Endothelial cell of umbilical vein (primary cell): ENCODE data around the gene MED13.

Source experiments
- CTCF ChIP-seq, 2 donors: IDR thresholded peaks; 1 replicate in 1 of 2; 2 replicates in 1 of 2; pipeline ENCODE4 v1.5.1; 2011; ENCODE audit warnings: low read length in 2 of 2, mild to moderate bottlenecking in 2 of 2, moderate library complexity in 2 of 2, control low read depth in 1 of 2, inconsistent platforms in 1 of 2, low read depth in 1 of 2; ENCODE audit not compliant: insufficient read depth in 1 of 2; ENCODE audit errors: extremely low read depth in 1 of 2
- EZH2 ChIP-seq: IDR thresholded peaks from 2 replicates; pipeline ENCODE4 v1.6.1; 2012; ENCODE audit warnings: borderline replicate concordance, low read depth, mild to moderate bottlenecking, moderate library complexity, low read length, inconsistent platforms; ENCODE audit not compliant: severe bottlenecking
- GATA2 ChIP-seq: IDR thresholded peaks from 2 replicates; pipeline ENCODE4 v1.7.0; 2011; ENCODE audit warnings: low read depth, mild to moderate bottlenecking, moderate library complexity, mixed read lengths, low read length; ENCODE audit not compliant: insufficient read length, insufficient read depth
- JUN ChIP-seq: IDR thresholded peaks from 2 replicates; pipeline ENCODE4 v1.6.1; 2011; ENCODE audit warnings: borderline replicate concordance, low read depth; ENCODE audit not compliant: insufficient read length, insufficient read depth
- MAX ChIP-seq: IDR thresholded peaks from 2 replicates; pipeline ENCODE4 v1.6.1; 2011; ENCODE audit not compliant: insufficient read depth, insufficient read length
- POLR2A ChIP-seq: IDR thresholded peaks from 2 replicates; pipeline ENCODE4 v1.6.1; 2012; ENCODE audit warnings: low read depth, mild to moderate bottlenecking, control low read depth, low read length
- POLR2AphosphoS5 ChIP-seq: IDR thresholded peaks from 2 replicates; pipeline ENCODE4 v1.6.1; 2012; ENCODE audit warnings: low read depth, mild to moderate bottlenecking, control low read depth, low read length, moderate library complexity; ENCODE audit not compliant: insufficient read depth

- TF ChIP-seq POLR2A, result no peak
- no peak for TF ChIP-seq JUN
- no peak for TF ChIP-seq CTCF (IDR thresholded peaks at IDR 0.05; ENCODE audit: extremely low read depth in 1 of 2, insufficient read depth in 1 of 2, low read depth in 1 of 2, low read length in 2 of 2)
- TF ChIP-seq MAX, result no peak
- no peak for TF ChIP-seq GATA2
- TF ChIP-seq POLR2AphosphoS5, result no peak
- TF ChIP-seq EZH2, result no peak
Measured at GRCh38 chr17:61968757-61969156, 96.3 kb downstream of the MED13 start.
